Activated CD4-positive, alpha-beta T cell treated with anti-CD3 and anti-CD28 coated beads, Interleukin-2, amount 10 ng/mL, durations not matched to agents 24 days and 14 days (primary cell): Measurements from ENCODE around the gene INTS12. TPM values are rescaled to one million over a fixed set of nuclear protein-coding genes. Genes with fewer than 3 reads are reported as not detected.
A peak's percentile ranks its signal among the peaks of the same experiment; 100 is the strongest.
"Not testable (repeated sequence)": the region's sequence is repeated elsewhere in the genome, so short reads cannot be mapped to it uniquely, and the experiment has no call there.

ENCODE experiments used
- DNase-seq: peaks from one replicate; pipeline ENCODE4 v3.0.0; 2022
- H3K27ac Mint-ChIP-seq: one replicate; pipeline ENCODE4 v1.8.0; 2022; ENCODE audit warnings: mild to moderate bottlenecking, mixed read lengths
- H3K27me3 Mint-ChIP-seq: one replicate; pipeline ENCODE4 v1.8.0; 2022; ENCODE audit warnings: mixed read lengths
- H3K36me3 Mint-ChIP-seq: one replicate; pipeline ENCODE4 v1.8.0; 2022; ENCODE audit warnings: low read depth, mild to moderate bottlenecking, mixed read lengths
- H3K4me1 Mint-ChIP-seq: one replicate; pipeline ENCODE4 v1.8.0; 2021; ENCODE audit warnings: mixed read lengths
- H3K4me3 Mint-ChIP-seq: one replicate; pipeline ENCODE4 v1.8.0; 2022; ENCODE audit warnings: mild to moderate bottlenecking, moderate library complexity, mixed read lengths
- H3K9me3 Mint-ChIP-seq: one replicate; pipeline ENCODE4 v1.8.0; 2021; ENCODE audit warnings: mixed read lengths
- intact Hi-C: fragments of 100-400 bp; cut with micrococcal nuclease; formaldehyde crosslinking; loops from one replicate; pipeline ENCODE4 v1.15.1; 2023
- total RNA-seq: library from RNA; stranded (reverse); gene quantifications from 2 replicates; pipeline ENCODE4 v1.2.3, GENCODE V29; 2022

INTS12 gene, protein sequence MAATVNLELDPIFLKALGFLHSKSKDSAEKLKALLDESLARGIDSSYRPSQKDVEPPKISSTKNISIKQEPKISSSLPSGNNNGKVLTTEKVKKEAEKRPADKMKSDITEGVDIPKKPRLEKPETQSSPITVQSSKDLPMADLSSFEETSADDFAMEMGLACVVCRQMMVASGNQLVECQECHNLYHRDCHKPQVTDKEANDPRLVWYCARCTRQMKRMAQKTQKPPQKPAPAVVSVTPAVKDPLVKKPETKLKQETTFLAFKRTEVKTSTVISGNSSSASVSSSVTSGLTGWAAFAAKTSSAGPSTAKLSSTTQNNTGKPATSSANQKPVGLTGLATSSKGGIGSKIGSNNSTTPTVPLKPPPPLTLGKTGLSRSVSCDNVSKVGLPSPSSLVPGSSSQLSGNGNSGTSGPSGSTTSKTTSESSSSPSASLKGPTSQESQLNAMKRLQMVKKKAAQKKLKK
- total RNA-seq = 23.6 and 24.4 TPM in 2 replicates

DNA sequence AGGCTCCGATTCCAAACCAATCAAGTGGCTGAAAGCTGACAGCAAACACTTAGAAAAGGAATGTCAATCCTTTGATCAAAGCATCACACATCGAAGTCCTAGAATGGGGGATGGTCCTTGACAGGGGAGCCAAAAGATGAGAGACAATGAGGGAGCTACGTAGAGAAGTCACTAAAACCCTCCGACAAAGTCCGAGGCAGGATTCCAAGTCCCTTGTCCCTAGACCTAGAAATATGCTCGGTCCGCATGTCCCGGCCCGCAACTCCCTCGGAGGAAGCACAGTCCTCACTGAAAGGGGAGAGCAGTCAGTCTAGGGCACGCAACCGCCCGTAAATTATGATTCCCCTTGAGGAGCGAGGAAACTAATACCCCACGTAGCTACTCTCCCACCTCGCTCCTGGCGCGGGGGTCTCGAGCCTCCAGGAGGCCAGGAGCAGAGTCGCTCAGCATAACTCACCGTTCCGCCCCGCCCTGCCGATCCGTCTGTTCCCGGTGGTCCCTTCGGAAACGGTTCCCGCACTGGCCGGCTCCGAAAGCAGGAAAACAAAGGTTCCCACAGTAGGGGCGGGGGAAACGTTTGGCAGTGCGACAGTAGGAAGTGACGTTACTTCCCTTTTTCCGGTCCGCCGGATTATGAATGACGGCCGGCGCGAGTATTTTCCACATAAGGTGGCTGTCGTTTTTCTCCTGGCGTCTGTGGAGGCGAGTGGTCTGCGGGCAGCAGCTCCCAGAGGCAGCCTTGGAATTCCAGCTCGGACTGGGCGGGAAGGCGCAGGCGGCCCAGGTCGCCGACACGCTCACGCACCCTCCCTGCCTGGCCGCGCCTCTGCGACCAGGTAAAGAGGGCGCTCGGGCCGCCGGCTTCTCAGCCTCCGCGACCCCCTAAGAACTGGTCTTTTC, at the start of gene INTS12, which contains the start of gene GSTCD:
Gene INTS12, minus strand, starts transcription at position 509 of the 900 bp plus-strand sequence. CDS start 8,684 bp downstream, outside the sequence.
Gene GSTCD, plus strand, starts transcription at position 604 of the 900 bp plus-strand sequence. CDS start 8,830 bp downstream, outside the sequence.
- Mint-ChIP-seq H3K4me3 (peak within 1 kb of the TSS; percentile 99), H3K36me3 (peaks cover 3% of the 10 kb centered on the region), H3K27me3 (no peaks in the 10 kb centered on the region), H3K27ac (peak within 1 kb of the TSS; percentile 94), H3K4me1 (peaks cover 15% of the 10 kb centered on the region), H3K9me3 (no peaks in the 10 kb centered on the region)
- peak; percentile 96 for DNase-seq
- intact Hi-C loops = loop anchor here (1.0 to 5.0 kb wide), 4 partner anchors 236 to 741 kb away; partner anchors contain the start of genes AIMP1, TBCK and TET2

DNA sequence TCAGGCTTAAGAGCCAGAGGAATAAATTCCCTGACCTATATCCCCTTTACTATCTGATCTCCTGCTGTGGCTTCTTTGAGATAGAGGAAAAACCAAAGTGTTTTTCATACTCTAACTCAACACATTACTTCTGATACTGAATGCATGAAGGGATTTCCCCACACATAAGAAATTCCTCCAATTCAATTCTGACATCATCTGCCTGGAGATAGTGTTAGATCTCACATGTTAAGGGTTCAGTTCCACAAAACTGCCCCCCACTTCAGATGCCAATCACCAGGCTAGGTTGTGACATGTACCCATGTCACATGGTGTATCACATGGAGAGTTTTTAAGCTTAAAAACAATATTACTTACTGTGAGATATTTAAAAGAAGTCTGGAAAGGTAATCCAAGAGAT, 46.9 kb upstream of the INTS12 start:
- intact Hi-C loops = no loop called here
- no peaks in the 10 kb centered on the region for H3K9me3 Mint-ChIP-seq
- H3K27ac Mint-ChIP-seq = no peak overlapping the region
- no peaks in the 10 kb centered on the region for H3K27me3 Mint-ChIP-seq
- DNase-seq = no peak
- no peak overlapping the region for H3K4me3 Mint-ChIP-seq
- no peaks in the 10 kb centered on the region for H3K36me3 Mint-ChIP-seq
- peaks cover 4% of the 10 kb centered on the region for H3K4me1 Mint-ChIP-seq

DNA sequence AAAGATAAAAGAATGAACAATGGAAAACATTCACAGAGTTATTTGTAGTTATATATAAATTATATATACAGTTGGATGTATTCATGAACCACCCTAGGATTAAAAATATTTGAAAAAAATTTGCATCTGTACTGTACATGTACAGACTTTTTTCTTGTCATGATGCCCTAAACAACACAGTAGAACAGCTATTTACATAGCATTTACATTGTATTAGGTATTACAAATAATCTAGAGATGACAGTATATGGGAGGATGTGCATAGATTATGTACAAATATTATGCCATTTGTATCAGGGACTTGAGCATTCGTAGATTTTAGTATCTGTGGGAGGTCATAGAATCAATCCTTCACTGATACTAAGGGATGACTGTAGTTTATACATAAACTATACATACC, 44.9 kb upstream of the INTS12 start:
- Mint-ChIP-seq H3K36me3 (no peaks in the 10 kb centered on the region), H3K4me1 (peaks cover 4% of the 10 kb centered on the region), H3K27me3 (no peaks in the 10 kb centered on the region), H3K9me3 (no peaks in the 10 kb centered on the region), H3K4me3 (no peak overlapping the region), H3K27ac (no peak overlapping the region)
- intact Hi-C loops = no loop called here
- no peak for DNase-seq

DNA sequence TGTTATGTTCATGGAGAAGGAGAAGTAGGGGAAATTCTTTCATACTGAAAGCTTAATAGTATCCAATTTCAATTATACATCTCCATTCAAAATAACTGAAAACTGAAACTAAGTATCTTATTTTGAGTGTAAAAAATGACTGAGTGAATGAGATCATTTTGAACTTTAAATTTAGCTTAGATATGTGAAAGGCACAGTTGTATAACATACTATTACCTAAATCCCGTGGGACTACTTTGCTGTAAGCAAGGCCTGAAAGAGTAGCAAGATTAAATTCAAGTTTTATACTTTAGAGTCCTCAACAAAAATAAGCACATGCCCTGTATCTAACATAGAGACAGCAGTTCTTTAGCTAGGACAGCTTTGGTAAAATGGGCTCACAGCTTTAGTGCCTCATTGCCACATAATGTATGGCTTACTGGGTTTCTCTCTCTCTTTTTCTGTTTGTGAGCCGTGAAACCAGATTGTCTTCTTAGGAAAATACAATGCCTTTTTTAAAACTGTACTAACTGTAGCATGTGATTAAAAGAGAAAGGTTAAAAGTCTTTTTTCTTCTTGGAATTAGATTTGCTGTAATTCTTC, 43.3 kb upstream of the INTS12 start:
- Mint-ChIP-seq H3K4me1 (peaks cover 4% of the 10 kb centered on the region), H3K4me3 (no peak overlapping the region), H3K9me3 (no peaks in the 10 kb centered on the region), H3K27me3 (no peaks in the 10 kb centered on the region), H3K36me3 (no peaks in the 10 kb centered on the region), H3K27ac (no peak overlapping the region)
- no peak for DNase-seq
- intact Hi-C loops = no loop called here

DNA sequence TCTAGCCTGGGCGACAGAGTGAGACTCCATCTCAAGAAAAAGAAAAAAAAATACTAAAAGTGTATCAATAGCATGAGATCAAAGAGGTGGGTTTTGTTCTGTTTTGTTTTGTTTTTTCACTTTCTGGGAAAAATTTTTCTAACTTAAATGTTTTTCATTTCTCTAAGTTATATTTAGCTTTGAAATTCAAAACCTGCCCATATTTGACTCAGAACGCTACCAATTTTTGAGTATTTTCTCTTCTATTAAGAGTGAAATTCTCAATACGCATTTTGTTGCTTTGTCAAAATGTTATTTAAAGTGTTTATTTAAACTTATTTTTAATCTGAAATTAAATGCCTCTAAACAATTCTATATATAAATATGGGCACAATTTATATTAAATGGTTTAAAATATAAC, 39.7 kb upstream of the INTS12 start:
- DNase-seq = no peak
- no peak overlapping the region for H3K4me3 Mint-ChIP-seq
- intact Hi-C loops = no loop called here
- no peaks in the 10 kb centered on the region for H3K4me1 Mint-ChIP-seq
- H3K9me3 Mint-ChIP-seq = no peaks in the 10 kb centered on the region
- H3K27me3 Mint-ChIP-seq = no peaks in the 10 kb centered on the region
- no peak overlapping the region for H3K27ac Mint-ChIP-seq
- H3K36me3 Mint-ChIP-seq = peaks cover 2% of the 10 kb centered on the region

DNA sequence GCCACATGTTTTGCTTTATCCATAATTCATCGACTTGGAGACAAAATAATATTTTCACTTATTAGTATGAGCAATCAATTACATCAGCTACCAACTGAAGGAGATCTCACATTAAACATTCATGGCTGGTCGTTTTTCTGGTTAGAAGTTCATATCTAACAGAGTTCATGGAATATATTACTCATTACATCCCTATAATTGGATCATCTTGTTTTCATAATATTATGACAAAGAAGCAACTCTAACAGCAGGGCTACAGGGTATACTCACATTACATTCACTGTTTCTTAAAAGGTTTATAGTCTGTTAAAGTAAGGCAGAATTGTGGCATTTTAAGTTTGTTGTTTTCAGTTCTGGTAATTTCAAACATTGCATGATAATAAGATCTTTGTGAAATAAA, 33.1 kb upstream of the INTS12 start:
- no peaks in the 10 kb centered on the region for H3K27me3 Mint-ChIP-seq
- intact Hi-C loops = no loop called here
- no peak overlapping the region for H3K27ac Mint-ChIP-seq
- peaks cover 12% of the 10 kb centered on the region for H3K9me3 Mint-ChIP-seq
- peaks cover 23% of the 10 kb centered on the region for H3K36me3 Mint-ChIP-seq
- no peak overlapping the region for H3K4me3 Mint-ChIP-seq
- no peak for DNase-seq
- no peaks in the 10 kb centered on the region for H3K4me1 Mint-ChIP-seq

DNA sequence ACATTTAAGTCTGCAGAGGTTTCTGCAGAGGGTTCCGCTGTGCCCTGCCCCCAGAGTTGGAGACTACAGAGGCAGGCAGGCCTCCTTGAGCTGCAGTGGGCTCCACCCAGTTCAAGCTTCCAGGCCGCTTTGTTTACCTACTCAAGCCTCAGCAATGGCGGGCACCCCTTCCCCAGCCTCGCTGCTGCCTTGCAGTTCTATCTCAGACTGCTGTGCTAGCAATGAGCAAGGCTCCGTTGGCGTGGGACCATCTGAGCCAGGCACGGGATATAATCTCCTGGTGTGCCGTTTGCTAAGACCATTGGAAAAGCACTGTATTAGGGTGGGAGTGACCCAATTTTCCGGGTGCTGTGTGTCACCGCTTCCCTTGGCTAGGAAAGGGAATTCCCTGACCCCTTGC, 26.7 kb upstream of the INTS12 start:
- DNase-seq, intact Hi-C loops, H3K4me1 Mint-ChIP-seq, H3K27me3 Mint-ChIP-seq, H3K27ac Mint-ChIP-seq, H3K4me3 Mint-ChIP-seq: not testable (repeated sequence)
- Mint-ChIP-seq H3K9me3 (peaks cover 41% of the 10 kb centered on the region), H3K36me3 (peaks cover 53% of the 10 kb centered on the region)

DNA sequence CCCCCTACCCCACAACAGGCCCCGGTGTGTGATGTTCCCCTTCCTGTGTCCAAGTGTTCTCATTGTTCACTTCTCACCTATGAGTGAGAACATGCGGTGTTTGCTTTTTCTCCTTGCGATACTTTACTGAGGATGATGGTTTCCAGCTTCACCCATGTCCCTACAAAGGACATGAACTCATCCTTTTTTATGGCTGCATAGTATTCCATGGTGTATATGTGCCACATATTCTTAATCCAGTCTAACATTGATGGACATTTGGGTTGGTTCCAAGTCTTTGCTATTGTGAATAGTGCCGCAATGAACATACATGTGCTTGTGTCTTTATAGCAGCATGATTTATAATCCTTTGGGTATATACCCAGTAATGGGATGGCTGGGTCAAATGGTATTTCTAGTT, 21.4 kb upstream of the INTS12 start:
- DNase-seq, H3K27ac Mint-ChIP-seq, H3K4me1 Mint-ChIP-seq, H3K4me3 Mint-ChIP-seq, intact Hi-C loops, H3K27me3 Mint-ChIP-seq: not testable (repeated sequence)
- H3K9me3 Mint-ChIP-seq = peaks cover 35% of the 10 kb centered on the region
- peaks cover 45% of the 10 kb centered on the region for H3K36me3 Mint-ChIP-seq

DNA sequence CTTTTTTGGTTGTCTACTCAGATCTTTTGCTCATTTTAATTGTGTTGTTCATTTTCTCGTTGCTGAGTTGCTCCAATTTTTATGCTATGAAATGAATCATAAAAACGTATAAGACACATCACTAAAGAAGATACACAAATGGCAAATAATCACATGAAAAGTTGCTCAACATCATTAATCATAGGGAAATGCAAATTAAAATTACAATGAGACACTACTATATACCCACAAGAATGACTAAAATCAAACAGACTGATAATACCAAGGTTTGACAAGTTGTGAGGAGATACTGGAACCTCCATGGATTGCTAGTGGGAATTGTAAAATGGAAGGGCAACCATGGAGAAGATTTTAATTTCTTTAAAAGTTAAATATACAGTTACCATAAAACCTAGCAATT, 17.1 kb upstream of the INTS12 start:
- no peak overlapping the region for H3K27ac Mint-ChIP-seq
- no peaks in the 10 kb centered on the region for H3K4me1 Mint-ChIP-seq
- H3K9me3 Mint-ChIP-seq = peaks cover 10% of the 10 kb centered on the region
- intact Hi-C loops = no loop called here
- H3K36me3 Mint-ChIP-seq = peaks cover 19% of the 10 kb centered on the region
- no peak for DNase-seq
- H3K4me3 Mint-ChIP-seq = no peak overlapping the region
- H3K27me3 Mint-ChIP-seq = no peaks in the 10 kb centered on the region

DNA sequence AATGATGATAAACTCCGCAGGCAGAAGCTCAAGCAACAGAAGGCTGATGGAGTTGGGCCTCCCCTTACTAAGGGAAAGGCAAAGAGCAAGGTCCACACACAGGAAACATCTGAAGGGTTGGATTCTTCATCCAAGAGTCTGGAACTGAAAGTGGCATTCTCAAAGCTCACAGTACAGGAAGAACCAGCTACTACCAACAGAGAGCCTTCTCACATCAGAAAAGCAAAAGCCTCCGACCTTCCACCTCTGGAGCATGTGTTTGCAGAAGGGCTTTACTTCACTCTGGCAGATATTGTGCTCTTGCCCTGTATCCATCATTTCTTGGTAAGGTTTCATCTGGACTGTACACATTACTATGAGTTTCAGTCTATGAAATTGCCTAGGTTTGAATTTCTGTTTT, 10.7 kb upstream of the INTS12 start:
- Mint-ChIP-seq H3K36me3 (peaks cover 5% of the 10 kb centered on the region), H3K27me3 (no peaks in the 10 kb centered on the region), H3K4me3 (no peak overlapping the region), H3K27ac (no peak overlapping the region), H3K4me1 (no peaks in the 10 kb centered on the region), H3K9me3 (no peaks in the 10 kb centered on the region)
- intact Hi-C loops = loop anchor here (10.0 kb wide), 1 partner anchor 414 kb away; no protein-coding TSS in a partner anchor
- DNase-seq = no peak

DNA sequence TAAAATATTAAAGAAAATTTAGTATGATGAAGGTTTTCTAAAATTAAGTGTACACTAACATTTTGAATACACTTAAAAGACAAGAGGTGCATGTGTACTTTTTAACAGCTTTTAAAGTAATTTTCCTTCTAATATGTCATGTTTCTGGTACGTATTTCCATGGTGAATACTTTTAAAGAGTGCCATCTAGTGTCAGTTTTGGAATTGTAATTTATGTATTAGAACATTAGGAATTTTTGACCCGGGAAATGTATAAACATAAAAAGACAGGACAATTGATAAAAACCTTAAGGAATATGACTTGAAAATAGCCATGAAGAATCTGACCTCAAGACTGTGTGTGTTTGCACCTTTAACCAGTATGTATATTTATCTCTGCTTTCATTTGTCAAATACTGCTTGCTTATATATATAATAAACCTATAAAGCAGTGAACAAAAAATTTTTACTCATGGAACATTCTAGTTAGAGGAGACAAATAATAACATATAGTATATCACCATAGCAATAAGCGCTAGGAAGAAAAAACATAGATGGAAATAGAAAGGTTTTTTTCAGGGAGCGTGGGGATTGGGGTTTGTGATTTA, 7.3 kb upstream of the INTS12 start:
- no peak overlapping the region for H3K4me3 Mint-ChIP-seq
- H3K36me3 Mint-ChIP-seq = peaks cover 5% of the 10 kb centered on the region
- no peaks in the 10 kb centered on the region for H3K9me3 Mint-ChIP-seq
- H3K4me1 Mint-ChIP-seq = peaks cover 4% of the 10 kb centered on the region
- no peak overlapping the region for H3K27ac Mint-ChIP-seq
- DNase-seq = no peak
- intact Hi-C loops = loop anchor here (2.0 to 10.0 kb wide), 2 partner anchors 195 to 411 kb away; no protein-coding TSS in a partner anchor
- H3K27me3 Mint-ChIP-seq = peaks cover 1% of the 10 kb centered on the region

DNA sequence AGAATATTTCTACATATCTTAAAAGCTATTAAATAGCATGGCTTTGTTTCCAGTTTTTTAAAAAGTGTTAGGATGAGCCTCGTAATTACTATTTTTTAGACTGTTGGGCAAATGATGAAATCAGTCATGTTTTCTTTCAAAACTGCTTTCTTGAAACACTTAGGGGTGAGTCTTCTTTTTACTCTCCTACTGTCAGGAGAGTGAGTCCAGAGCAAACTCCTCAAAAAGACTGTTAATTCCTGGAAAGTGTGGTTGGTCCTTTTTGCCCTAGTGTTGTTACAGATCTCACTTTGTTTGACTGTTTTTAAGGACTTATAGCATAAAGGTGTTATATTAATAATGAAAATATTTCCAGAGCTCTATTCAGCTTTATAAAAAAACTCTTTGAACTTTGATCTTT, 6.4 kb upstream of the INTS12 start:
- intact Hi-C loops = loop anchor here (2.0 to 10.0 kb wide), 2 partner anchors 194 to 410 kb away; no protein-coding TSS in a partner anchor

DNA sequence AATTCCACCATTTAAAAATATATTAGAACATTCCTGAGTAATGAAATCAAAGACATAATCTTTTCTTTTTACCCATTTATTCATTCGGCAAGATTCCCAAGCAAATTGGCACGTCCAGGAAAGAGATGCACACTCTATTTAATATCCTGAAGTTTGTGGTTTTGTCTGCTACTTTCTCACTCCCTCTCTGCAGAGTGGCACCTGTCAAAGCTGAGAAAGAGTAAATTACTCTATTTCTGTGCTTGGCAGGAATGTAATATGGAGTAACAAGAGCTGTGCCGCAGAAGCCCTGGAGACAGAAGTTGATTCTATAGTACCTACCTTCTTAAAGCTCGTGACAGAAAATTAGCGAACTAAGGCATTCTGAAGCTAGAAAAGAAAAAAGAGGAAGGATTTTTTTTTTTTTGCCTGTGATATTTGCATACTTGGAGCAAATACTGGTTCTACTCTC, 5.6 kb upstream of the INTS12 start:
- intact Hi-C loops = loop anchor here (2.0 to 10.0 kb wide), 2 partner anchors 193 to 409 kb away; no protein-coding TSS in a partner anchor
- peaks cover 6% of the 10 kb centered on the region for H3K4me1 Mint-ChIP-seq
- H3K4me3 Mint-ChIP-seq = no peak overlapping the region
- no peak for DNase-seq
- H3K9me3 Mint-ChIP-seq = no peaks in the 10 kb centered on the region
- H3K36me3 Mint-ChIP-seq = no peaks in the 10 kb centered on the region
- no peak overlapping the region for H3K27ac Mint-ChIP-seq
- peaks cover 1% of the 10 kb centered on the region for H3K27me3 Mint-ChIP-seq

More for the DNA sequence above, 6.4 kb upstream of the INTS12 start:
- Mint-ChIP-seq H3K27ac (no peak overlapping the region), H3K9me3 (no peaks in the 10 kb centered on the region), H3K4me3 (no peak overlapping the region), H3K4me1 (peaks cover 4% of the 10 kb centered on the region), H3K27me3 (peaks cover 1% of the 10 kb centered on the region), H3K36me3 (peaks cover 3% of the 10 kb centered on the region)
- DNase-seq = no peak
